MM.1S (cell line): ENCODE measurements around the gene CROCC2.

Source experiments
- CTCF ChIP-seq: fragments of 300-600 bp; sonication (generic); IDR thresholded peaks from 2 replicates; pipeline ENCODE4 v1.5.1; 2016; ENCODE audit warnings: antibody characterized with exemption, low read length, mixed read lengths
- EZH2 ChIP-seq: fragments of 300-600 bp; sonication (generic); optimal IDR thresholded peaks from 2 replicates; pipeline ENCODE3; 2017; ENCODE audit warnings: low read depth, mild to moderate bottlenecking, antibody characterized with exemption, low read length, mixed read lengths
- EZH2phosphoT487 ChIP-seq: fragments of 300-600 bp; sonication (generic); IDR thresholded peaks from 2 replicates; pipeline ENCODE4 v1.6.1; 2018; ENCODE audit warnings: antibody characterized with exemption, low read length

- TF ChIP-seq CTCF (no peak), EZH2phosphoT487 (no peak), EZH2 (no peak)
Observed at GRCh38 chr2:241002275-241003046, 96.3 kb downstream of the CROCC2 start.
